HG03521 (cell line): ENCODE results near the gene RASSF5.
"Not testable (repeated sequence)": the region's sequence is repeated elsewhere in the genome, so short reads cannot be mapped to it uniquely, and the experiment has no call there.

ENCODE experiments used
- ATAC-seq: cut with Tn5 transposase; IDR thresholded peaks from one replicate; pipeline ENCODE4 v1.9.1; 2021; ENCODE audit warnings: mild to moderate bottlenecking, moderate library complexity; ENCODE audit not compliant: unreplicated experiment

The RASSF5 gene

GRCh38 chr1:206476591-206476990, 30.7 kb upstream of the RASSF5 start:
- ATAC-seq: no peak

GRCh38 chr1:206477110-206477509, 30.2 kb upstream of the RASSF5 start:
- ATAC-seq: no peak

GRCh38 chr1:206477581-206478380, 29.6 kb upstream of the RASSF5 start:
- ATAC-seq: no peak

GRCh38 chr1:206478746-206479145, 28.6 kb upstream of the RASSF5 start:
- no peak for ATAC-seq

- ATAC-seq: no peak
Measured at GRCh38 chr1:206479183-206480125, 27.9 kb upstream of the RASSF5 start.

- ATAC-seq: no peak
Measured at GRCh38 chr1:206480211-206480610, 27.1 kb upstream of the RASSF5 start.

GRCh38 chr1:206482611-206483010, 24.7 kb upstream of the RASSF5 start:
- ATAC-seq: no peak

- not testable (repeated sequence) for ATAC-seq
Measured at GRCh38 chr1:206483864-206484263, 23.5 kb upstream of the RASSF5 start.

- ATAC-seq: no peak
Measured at GRCh38 chr1:206484901-206485300, 22.4 kb upstream of the RASSF5 start.

- no peak for ATAC-seq
Measured at GRCh38 chr1:206486995-206487788, 20.1 kb upstream of the RASSF5 start.

- ATAC-seq: no peak
Measured at GRCh38 chr1:206487970-206488369, 19.4 kb upstream of the RASSF5 start.

- no peak for ATAC-seq
Measured at GRCh38 chr1:206488466-206488865, 18.9 kb upstream of the RASSF5 start.

GRCh38 chr1:206489980-206490770, 17.2 kb upstream of the RASSF5 start:
- ATAC-seq: no peak

- no peak for ATAC-seq
Measured at GRCh38 chr1:206490771-206491405, 16.4 kb upstream of the RASSF5 start.

- ATAC-seq: no peak
Measured at GRCh38 chr1:206491616-206492015, 15.7 kb upstream of the RASSF5 start.

GRCh38 chr1:206492589-206492988, 14.7 kb upstream of the RASSF5 start:
- no peak for ATAC-seq

- no peak for ATAC-seq
Measured at GRCh38 chr1:206493279-206493678, 14.1 kb upstream of the RASSF5 start.

- ATAC-seq: no peak
Measured at GRCh38 chr1:206495011-206495461, 12.3 kb upstream of the RASSF5 start.

- no peak for ATAC-seq
Measured at GRCh38 chr1:206495493-206496046, 11.8 kb upstream of the RASSF5 start.
